Esophagus squamous epithelium (tissue), 4 donors: ENCODE data around the gene FAM78A.

ENCODE experiments used
- CTCF ChIP-seq, 6 experiments: fragments of 450-650 bp in 4 of 6; fragments of 200-600 bp in 2 of 6; sonication (generic) in 2 of 6; IDR thresholded peaks; one replicate each; pipeline ENCODE4 v1.5.1; 2016 to 2019; ENCODE audit warnings: antibody characterized with exemption in 6 of 6, mild to moderate bottlenecking in 4 of 6, moderate library complexity in 4 of 6
- POLR2A ChIP-seq, 4 donors: fragments of 450-650 bp; IDR thresholded peaks; one replicate each; pipeline ENCODE4 v1.6.1; 2017; ENCODE audit warnings: antibody characterized with exemption in 4 of 4, mild to moderate bottlenecking in 4 of 4, moderate library complexity in 3 of 4

GRCh38 chr9:131298816-131299215, 22.5 kb upstream of the FAM78A start:
- no peak for TF ChIP-seq CTCF (IDR thresholded peaks at IDR 0.05)
- TF ChIP-seq POLR2A (IDR thresholded peaks at IDR 0.05) = no peak
